SKM-1 treated with dmso at 0.1 percent for 144 hours (cell line): ENCODE measurements around the gene SAFB.
"Not testable (repeated sequence)": the region's sequence is repeated elsewhere in the genome, so short reads cannot be mapped to it uniquely, and the experiment has no call there.

Source experiments
- DNase-seq: peaks from one replicate; lab custom pipeline; 2025; ENCODE audit not compliant: unreplicated experiment; lab: John Stamatoyannopoulos, UW

Gene SAFB

GRCh38 chr19:5696196-5697021 is 73.5 kb downstream of the SAFB start:
- no peak for DNase-seq

- no peak for DNase-seq
Observed at GRCh38 chr19:5697022-5697889, 74.4 kb downstream of the SAFB start.

- DNase-seq = no peak
Observed at GRCh38 chr19:5697890-5698634, 75.2 kb downstream of the SAFB start.

- no peak for DNase-seq
Observed at GRCh38 chr19:5698635-5699422, 75.9 kb downstream of the SAFB start.

- no peak for DNase-seq
Observed at GRCh38 chr19:5700455-5701092, 77.7 kb downstream of the SAFB start.

DNA sequence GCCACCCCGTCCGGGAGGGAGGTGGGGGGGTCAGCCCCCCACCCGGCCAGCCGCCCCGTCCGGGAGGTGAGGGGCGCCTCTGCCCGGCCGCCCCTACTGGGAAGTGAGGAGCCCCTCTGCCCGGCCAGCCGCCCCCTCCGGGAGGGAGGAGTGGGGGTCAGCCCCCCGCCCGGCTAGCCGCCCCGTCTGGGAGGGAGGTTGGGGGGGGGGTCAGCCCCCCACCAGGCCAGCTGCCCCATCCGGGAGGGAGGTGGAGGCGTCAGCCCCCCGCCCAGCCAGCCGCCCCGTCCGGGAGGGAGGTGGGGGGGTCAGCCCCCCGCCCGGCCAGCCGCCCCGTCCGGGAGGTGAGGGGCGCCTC is 79.1 kb downstream of the SAFB start:
- DNase-seq = not testable (repeated sequence)

GRCh38 chr19:5703819-5704818 is 81.2 kb downstream of the SAFB start:
- DNase-seq = no peak

DNA sequence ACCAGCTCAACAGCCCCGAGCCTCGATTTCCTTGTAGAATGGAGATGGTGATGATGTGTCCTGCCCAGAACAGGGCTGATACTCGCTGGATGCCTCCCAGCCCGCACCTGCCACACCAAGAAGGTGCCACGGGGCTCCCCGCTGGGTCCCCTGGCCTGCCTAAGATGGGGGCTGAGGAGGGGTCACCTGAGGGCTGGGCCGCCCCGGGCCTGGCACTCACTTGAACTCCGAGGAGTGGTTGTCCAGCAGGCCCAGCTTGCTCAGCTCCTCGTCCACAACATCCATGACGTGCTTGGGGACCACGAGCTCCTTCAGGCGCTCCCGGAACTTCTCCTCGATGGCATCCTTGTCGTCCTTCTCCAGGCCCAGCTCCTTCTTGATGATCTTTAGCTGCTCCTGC is 82.7 kb downstream of the SAFB start:
- DNase-seq = no peak

GRCh38 chr19:5706876-5707573 is 84.1 kb downstream of the SAFB start:
- DNase-seq = no peak

DNA sequence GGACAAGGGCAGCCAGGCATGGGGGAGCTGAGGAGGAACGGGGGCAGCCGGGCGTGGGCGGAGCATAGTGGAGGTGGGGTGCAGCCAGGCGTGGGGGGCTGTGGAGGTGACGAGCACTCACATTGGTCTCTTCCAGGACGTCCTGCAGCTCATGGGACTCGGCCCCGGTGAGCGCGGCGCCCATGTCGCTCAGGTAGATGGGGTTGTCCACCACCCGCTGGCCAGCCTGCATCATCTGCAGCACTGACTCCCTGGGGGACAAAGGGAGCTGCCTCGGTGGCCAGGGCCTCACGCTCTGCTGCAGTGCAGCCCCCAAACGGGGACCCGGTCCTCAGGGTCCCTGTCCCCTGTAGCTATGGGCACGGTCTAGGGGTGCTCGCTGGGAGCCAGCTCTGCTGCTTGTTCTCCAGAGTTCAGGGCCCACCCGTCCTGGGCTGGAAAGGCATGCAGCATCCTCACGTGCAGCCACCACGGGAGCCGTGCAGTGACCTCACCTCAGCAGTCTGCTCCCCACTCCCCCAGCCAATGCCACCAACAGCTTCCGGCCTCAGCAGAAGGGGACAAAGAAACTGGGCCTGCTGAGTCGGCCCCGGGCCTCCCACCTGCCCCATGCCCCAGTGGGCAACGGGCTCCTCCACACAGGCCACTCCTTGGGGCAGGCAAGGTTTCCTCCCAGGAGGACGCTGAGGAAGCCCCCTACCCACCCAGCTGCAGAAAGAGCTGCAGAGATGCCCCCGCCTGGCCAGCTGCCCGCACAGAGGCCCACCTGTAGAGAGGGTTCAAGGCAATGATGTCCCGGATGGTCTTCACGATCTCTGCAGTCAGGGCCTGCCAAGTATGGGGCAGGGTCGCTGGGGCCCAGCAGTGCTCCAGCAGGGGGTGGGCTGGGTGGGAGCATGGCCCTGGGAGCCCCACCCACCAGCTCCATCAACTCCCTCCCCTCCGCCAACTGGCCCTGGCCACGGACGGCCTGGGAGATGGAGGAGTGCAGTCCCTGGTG is 85.0 kb downstream of the SAFB start:
- DNase-seq = no peak

- DNase-seq = no peak
Observed at GRCh38 chr19:5711025-5711424, 88.1 kb downstream of the SAFB start.

GRCh38 chr19:5711713-5712161 is 88.9 kb downstream of the SAFB start:
- DNase-seq = no peak

- DNase-seq = no peak
Observed at GRCh38 chr19:5713228-5713627, 90.3 kb downstream of the SAFB start.

- no peak for DNase-seq
Observed at GRCh38 chr19:5714816-5715215, 91.9 kb downstream of the SAFB start.

DNA sequence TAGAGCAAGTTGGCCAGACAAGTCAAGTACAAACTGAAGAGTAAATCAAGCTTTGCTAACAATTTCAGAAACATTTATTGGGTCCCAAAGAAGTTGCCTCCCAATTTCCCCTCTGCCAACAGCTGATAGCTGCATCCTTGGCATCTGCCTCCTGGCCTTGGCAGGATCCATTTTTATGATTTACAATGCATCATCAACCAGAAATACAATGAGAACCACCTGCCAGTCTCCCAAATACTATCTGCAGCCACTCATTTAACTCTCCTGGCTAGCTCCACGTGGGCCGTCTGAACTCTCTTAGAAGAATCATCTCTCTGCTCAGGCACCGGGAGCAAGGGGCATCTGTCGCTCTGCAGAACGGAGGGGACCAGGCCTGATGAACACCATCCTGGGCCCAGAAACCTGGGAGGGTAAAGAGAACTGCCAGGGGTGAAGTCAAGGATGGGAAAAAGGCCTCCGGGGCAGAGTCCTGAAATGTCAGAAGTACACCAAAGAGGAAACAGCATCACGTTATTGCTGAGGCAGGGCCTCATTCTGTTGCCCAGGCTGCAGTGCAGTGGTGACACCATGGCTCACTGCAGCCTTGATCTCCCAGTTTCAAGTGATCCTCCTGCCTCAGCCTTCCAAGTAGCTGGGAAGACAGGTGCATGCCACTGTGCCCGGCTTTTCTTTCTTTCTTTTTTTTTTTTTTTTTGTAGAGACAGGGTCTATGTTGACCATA is 94.5 kb downstream of the SAFB start:
- DNase-seq = no peak
